ENCODE results near the gene MED15. TPM values are rescaled to one million over a fixed set of nuclear protein-coding genes. Genes with fewer than 3 reads are reported as not detected.

Gene MED15
- total RNA-seq, 1 donor = 44.2 TPM

GRCh38 chr22:20632082-20632481 lies 124.7 kb downstream of the MED15 start:
- no peak overlapping the region for H3K4me3 ChIP-seq (ENCODE audit: low read depth, low read length)
- no peak for DNase-seq (ENCODE audit: low read depth)
- TF ChIP-seq CTCF (IDR thresholded peaks at IDR 0.05; ENCODE audit: insufficient read depth, low read length) = no peak

DNA sequence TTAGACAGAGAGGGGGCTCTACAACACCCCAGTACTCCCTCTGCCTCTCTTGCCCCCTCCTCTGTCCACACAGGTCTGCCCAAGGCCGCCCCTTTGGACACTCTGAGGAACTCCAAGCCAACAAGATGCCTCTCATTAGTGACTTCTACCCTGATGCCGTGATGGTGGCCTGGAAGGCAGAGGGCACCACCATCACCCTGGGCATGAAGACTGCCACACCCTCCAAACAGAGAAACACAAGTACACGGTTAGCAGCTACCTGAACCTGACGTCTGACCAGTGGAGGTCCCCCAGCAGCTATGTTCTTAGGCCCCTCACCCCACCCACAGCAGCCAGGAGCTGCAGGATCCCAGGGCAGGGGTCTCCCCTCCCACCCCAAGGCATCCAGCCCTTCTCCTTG lies 125.1 kb downstream of the MED15 start:
- DNase-seq (ENCODE audit: low read depth) = no peak
- no peak overlapping the region for H3K4me3 ChIP-seq (ENCODE audit: low read depth, low read length)
- TF ChIP-seq CTCF (IDR thresholded peaks at IDR 0.05; ENCODE audit: insufficient read depth, low read length) = no peak

DNA sequence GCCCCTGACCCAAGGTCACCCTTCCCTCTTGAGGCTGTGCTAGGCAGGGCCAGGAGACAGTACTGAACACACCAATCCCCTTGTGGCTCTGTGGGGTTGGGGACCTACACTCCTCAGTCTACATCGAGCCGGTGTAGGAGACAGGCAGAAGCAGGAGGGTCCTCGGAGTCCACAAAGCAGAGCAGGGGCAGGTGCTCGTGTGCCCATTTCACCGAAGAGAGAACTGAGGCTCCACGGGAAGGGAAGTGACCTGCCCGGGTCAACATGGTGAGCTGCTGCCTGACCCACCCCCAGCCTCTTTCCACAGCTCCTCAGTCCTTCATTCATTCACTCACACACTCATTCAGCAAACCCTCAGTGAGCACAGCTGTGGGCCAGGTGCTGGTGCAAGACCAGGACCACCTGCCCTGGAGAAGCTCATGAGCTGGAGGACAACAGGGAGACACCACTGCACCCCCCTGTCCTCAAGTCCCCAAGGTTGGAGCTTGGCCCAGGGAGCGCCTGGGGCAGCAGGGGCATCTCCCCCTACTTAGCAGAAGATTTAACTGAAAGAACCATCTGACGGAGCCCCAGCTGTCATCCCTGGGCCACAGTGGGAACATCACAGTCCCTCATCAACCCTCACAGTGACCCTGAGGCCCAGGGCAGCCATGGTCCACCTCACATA lies 127.3 kb downstream of the MED15 start:
- TF ChIP-seq CTCF (IDR thresholded peaks at IDR 0.05; ENCODE audit: insufficient read depth, low read length) = no peak

GRCh38 chr22:20635227-20635591 lies 127.8 kb downstream of the MED15 start:
- H3K4me3 ChIP-seq (ENCODE audit: low read depth, low read length) = no peak overlapping the region
- no peak for TF ChIP-seq CTCF (IDR thresholded peaks at IDR 0.05; ENCODE audit: insufficient read depth, low read length)
- no peak for DNase-seq (ENCODE audit: low read depth)

More for the DNA sequence above, 127.3 kb downstream of the MED15 start:
- H3K4me3 ChIP-seq (ENCODE audit: low read depth, low read length) = no peak overlapping the region
- no peak for DNase-seq (ENCODE audit: low read depth)

DNA sequence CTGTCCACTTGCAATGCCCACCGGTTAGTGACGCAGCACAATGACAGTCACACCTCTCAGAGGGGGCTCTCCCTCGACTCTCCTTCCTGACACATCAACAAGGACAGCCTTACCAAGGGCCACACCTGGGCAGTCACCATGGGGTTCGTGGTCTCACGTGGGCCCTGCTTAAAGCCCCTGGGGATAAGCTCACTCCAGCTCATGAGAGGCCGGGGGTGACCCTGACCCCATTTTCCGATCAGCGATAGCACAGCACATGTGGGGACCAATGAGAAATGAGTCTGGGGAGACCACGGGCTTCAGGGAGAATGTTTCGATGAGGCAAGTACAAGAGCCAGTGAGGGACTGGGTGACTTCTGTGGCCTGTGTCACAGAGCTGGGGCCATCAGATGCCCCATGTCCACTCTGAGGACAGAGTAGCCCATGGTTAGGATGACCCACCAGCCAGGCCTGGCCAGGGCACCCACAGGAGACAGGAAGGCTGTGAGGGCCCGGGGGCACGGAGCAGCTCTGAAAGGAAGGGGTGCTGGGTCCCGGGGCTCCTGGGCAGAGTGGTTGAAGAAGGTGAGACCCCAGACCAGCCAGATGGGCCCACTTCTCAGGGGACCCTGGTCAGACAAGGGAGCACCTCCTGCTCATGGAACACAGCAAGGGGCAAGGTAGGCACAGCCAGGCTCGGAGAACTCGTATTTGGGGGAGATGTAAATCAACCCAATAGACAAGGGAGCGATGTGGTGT lies 128.8 kb downstream of the MED15 start:
- H3K4me3 ChIP-seq (ENCODE audit: low read depth, low read length) = no peak overlapping the region
- no peak for TF ChIP-seq CTCF (IDR thresholded peaks at IDR 0.05; ENCODE audit: insufficient read depth, low read length)
- DNase-seq (ENCODE audit: low read depth) = no peak

GRCh38 chr22:20636945-20637344 lies 129.5 kb downstream of the MED15 start:
- DNase-seq (ENCODE audit: low read depth) = no peak
- no peak overlapping the region for H3K4me3 ChIP-seq (ENCODE audit: low read depth, low read length)
- TF ChIP-seq CTCF (IDR thresholded peaks at IDR 0.05; ENCODE audit: insufficient read depth, low read length) = no peak

Small RNA genes lying within 50 kb of the gene (small RNA-seq; reads per million reads assigned to genes)
- gene IGLL4P = not detected
- not detected for gene RF00019
- not detected for gene RN7SL812P
- not detected for gene RNY1P9

Other genes with a start within 250 kb of the MED15 start
- gene RTN4R, start 239.3 kb upstream of the MED15 start, total RNA-seq (ENCODE audit: low replicate concordance) = 0.09 TPM in 1 of 2 replicates, not detected in the other
- 58.2 and 74.7 TPM in 2 replicates for gene DGCR6L, start 187.6 kb upstream of the MED15 start, total RNA-seq (ENCODE audit: low replicate concordance)
- gene ZNF74, start 113.5 kb upstream of the MED15 start, total RNA-seq (ENCODE audit: low replicate concordance) = 5.8 and 44.3 TPM in 2 replicates
- gene SCARF2, start 69.8 kb upstream of the MED15 start, total RNA-seq (ENCODE audit: low replicate concordance) = 11.8 and 42.9 TPM in 2 replicates
- 12.3 and 29.6 TPM in 2 replicates for gene KLHL22, start 11.8 kb upstream of the MED15 start, total RNA-seq (ENCODE audit: low replicate concordance)

Data from fibroblast of the aortic adventitia (primary cell).